Sigmoid colon (tissue), 7 donors: ENCODE results near the gene FLNC. TPM values are rescaled to one million over a fixed set of nuclear protein-coding genes. Genes with fewer than 3 reads are reported as not detected.

Source experiments
- DNase-seq: peaks from one replicate; pipeline ENCODE4 v3.0.0-alpha.2; 2019
- H3K27ac ChIP-seq, 4 donors: fragments of 200-600 bp; sonication (generic); one replicate each; pipeline ENCODE4 v1.5.1; 2016 to 2019; ENCODE audit warnings: mild to moderate bottlenecking in 1 of 4
- H3K27me3 ChIP-seq, 3 donors: fragments of 200-600 bp; sonication (generic); one replicate each; pipeline ENCODE4 v1.5.1; 2019; ENCODE audit warnings: mild to moderate bottlenecking in 1 of 3
- H3K36me3 ChIP-seq, 4 donors: fragments of 200-600 bp; sonication (generic); one replicate each; pipeline ENCODE4 v1.5.1; 2016 to 2019
- H3K4me1 ChIP-seq, 4 donors: fragments of 200-600 bp; sonication (generic); one replicate each; pipeline ENCODE4 v1.5.1; 2017 to 2019
- H3K4me3 ChIP-seq, 4 donors: fragments of 200-600 bp; sonication (generic); one replicate each; pipeline ENCODE4 v1.5.1; 2017 to 2019; ENCODE audit warnings: mild to moderate bottlenecking in 2 of 4, moderate library complexity in 1 of 4
- H3K9me3 ChIP-seq, 4 donors: fragments of 200-600 bp in 3 of 4; sonication (generic) in 3 of 4; one replicate each; pipeline versions ENCODE4 v1.5.1 to v1.6.1; 2013 to 2019
- CTCF ChIP-seq, 4 experiments: fragments of 450-650 bp in 3 of 4; fragments of 200-600 bp in 1 of 4; IDR thresholded peaks; one replicate each; pipeline ENCODE4 v1.5.1; 2016 to 2019; ENCODE audit warnings: antibody characterized with exemption in 4 of 4, mild to moderate bottlenecking in 3 of 4, moderate library complexity in 2 of 4
- EP300 ChIP-seq, 4 donors: sonication (generic); formaldehyde crosslinking; IDR thresholded peaks; one replicate each; pipeline ENCODE4 v1.6.1; 2017; ENCODE audit warnings: antibody characterized with exemption in 4 of 4
- POLR2A ChIP-seq, 2 donors: fragments of 450-650 bp; IDR thresholded peaks; one replicate each; pipeline ENCODE4 v1.6.1; 2016; ENCODE audit warnings: antibody characterized with exemption in 2 of 2, mild to moderate bottlenecking in 2 of 2, moderate library complexity in 2 of 2
- POLR2AphosphoS5 ChIP-seq, 4 donors: sonication (generic); formaldehyde crosslinking; IDR thresholded peaks; one replicate each; pipeline ENCODE4 v1.6.1; 2017; ENCODE audit warnings: antibody characterized with exemption in 4 of 4
- WGBS, 2 donors: extraction: QIAGEN DNeasy Blood & Tissue Kit; methylation state at CpG; one replicate each; pipeline ENCODE4 v1.1.7; 2013; 5-methylcytosine and 5-hydroxymethylcytosine counted together
- intact Hi-C: fragments of 100-400 bp; cut with DNase I; formaldehyde crosslinking; loops from one replicate; pipeline ENCODE4 v1.15.1; 2023
- polyA plus RNA-seq, 3 donors: library from polyadenylated mRNA; stranded (reverse); fragments of 200-250 nt; gene quantifications; one replicate each; pipeline ENCODE4 v1.2.3, GENCODE V29; 2013
- total RNA-seq, 4 donors: library from RNA; depleted of rRNA; stranded (reverse); fragments of >200 nt; gene quantifications; one replicate each; pipeline ENCODE4 v1.1.0, GENCODE V29; 2016
- donor health status: healthy with polysubstance abuse.
- donor health status: Bipolar disorder and iron deficiency.
- donor health status: healthy.

FLNC gene
- total and polyA plus RNA-seq, 7 donors: 0.69 to 489 (median 95.3) TPM

DNA sequence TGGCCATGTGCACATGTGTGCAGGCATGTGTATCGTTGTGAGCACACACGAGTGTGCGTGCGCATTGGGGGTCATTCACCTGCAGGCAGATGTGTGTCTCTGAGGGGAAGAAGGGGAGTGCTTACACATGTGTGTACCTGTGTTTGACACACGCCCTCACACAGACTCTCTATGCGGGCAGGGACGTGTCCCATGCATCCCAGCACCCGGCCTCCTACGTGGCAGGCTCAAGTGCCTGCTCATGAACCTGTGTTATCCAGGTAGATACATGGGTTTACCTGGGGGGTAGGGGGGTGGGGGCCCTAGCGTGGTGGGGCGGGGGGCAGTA is 61.7 kb downstream of the FLNC start:
- Histone ChIP-seq H3K9me3 (no peaks in the 10 kb centered on the region), H3K36me3 (no peaks in the 10 kb centered on the region), H3K4me3 (no peak overlapping the region), H3K4me1 (peaks cover 0 to 10% (median 6%) of the 10 kb centered on the region in 4 donors), H3K27ac (no peak overlapping the region), H3K27me3 (peaks cover 12 to 33% (median 19%) of the 10 kb centered on the region in 3 donors)
- WGBS, 2 donors: 63 to 87% methylated on average over 11 of the region's 11 CpGs
- intact Hi-C loops: no loop called here
- TF ChIP-seq CTCF (IDR thresholded peaks at IDR 0.05) (no peak), POLR2A (IDR thresholded peaks at IDR 0.05) (no peak), POLR2AphosphoS5 (IDR thresholded peaks at IDR 0.05) (no peak), EP300 (IDR thresholded peaks at IDR 0.05) (no peak)
- DNase-seq: peak; percentile 53

- H3K9me3 ChIP-seq: no peaks in the 10 kb centered on the region
- WGBS, 2 donors: 35 to 83% methylated on average over 13 of the region's 13 CpGs
- intact Hi-C loops: no loop called here
These were observed 62.5 kb downstream of the FLNC start for GRCh38 chr7:128892521-128893250.

DNA sequence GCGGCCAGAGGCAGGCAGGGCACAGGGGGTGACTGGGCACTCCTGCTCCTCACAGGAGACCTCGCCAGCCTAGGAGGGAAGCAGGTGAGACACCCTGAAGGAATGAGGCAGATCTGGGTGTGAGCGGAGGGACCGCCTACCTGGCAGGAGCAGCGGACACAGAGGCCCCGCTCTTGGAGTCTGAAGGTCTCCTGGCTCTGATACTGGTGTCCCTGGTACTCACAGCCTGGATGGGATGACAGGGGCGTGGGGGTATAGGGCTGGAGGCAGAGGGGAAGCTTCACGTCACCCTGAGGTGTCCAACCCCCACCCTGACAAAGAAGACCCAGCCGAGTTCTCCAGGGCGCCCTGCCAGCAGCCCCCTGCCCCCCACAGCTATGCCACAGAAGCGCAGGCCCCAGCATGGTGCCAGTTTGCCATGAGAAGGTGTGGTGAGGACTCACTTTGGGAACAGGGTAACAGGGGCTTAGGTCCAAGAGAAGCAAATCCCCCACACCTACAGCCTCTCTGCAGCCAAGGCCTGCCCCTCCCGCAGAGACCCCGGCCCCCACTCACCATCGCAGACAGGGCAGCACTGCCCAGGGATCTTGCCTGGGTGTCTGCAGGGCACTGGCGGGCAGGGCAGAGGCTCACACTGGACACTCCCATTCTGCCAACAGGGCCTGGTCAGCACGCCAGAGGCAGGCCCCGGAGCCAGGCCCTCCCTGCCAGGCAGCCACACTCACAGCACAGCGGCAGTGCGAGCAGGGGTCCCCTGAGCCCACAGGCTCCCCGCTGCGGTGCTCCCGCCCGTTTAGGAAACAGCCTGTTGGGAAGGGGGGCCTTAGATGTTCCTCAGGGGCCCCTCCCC is 63.3 kb downstream of the FLNC start:
- Histone ChIP-seq H3K27me3 (peaks cover 12 to 31% (median 19%) of the 10 kb centered on the region in 3 donors), H3K27ac (no peak overlapping the region), H3K4me3 (no peak overlapping the region), H3K36me3 (no peaks in the 10 kb centered on the region), H3K4me1 (peaks cover 0 to 10% (median 6%) of the 10 kb centered on the region in 4 donors), H3K9me3 (no peaks in the 10 kb centered on the region)
- peak; percentile 57 for DNase-seq
- no peak for TF ChIP-seq POLR2AphosphoS5 (IDR thresholded peaks at IDR 0.05)
- TF ChIP-seq POLR2A (IDR thresholded peaks at IDR 0.05): no peak
- TF ChIP-seq CTCF (IDR thresholded peaks at IDR 0.05): no peak
- no peak for TF ChIP-seq EP300 (IDR thresholded peaks at IDR 0.05)
- WGBS, 2 donors: 66 to 87% methylated on average over 23 of the region's 23 CpGs
- intact Hi-C loops: no loop called here

More at GRCh38 chr7:128892521-128893250, 62.5 kb downstream of the FLNC start:
- peaks cover 12 to 33% (median 19%) of the 10 kb centered on the region in 3 donors for H3K27me3 ChIP-seq
- peak; percentile 56 for DNase-seq
- peaks cover 0 to 10% (median 6%) of the 10 kb centered on the region in 4 donors for H3K4me1 ChIP-seq
- TF ChIP-seq POLR2A (IDR thresholded peaks at IDR 0.05) (no peak), EP300 (IDR thresholded peaks at IDR 0.05) (no peak)
- H3K4me3 ChIP-seq: no peak overlapping the region
- H3K36me3 ChIP-seq: no peaks in the 10 kb centered on the region
- H3K27ac ChIP-seq: no peak overlapping the region

DNA sequence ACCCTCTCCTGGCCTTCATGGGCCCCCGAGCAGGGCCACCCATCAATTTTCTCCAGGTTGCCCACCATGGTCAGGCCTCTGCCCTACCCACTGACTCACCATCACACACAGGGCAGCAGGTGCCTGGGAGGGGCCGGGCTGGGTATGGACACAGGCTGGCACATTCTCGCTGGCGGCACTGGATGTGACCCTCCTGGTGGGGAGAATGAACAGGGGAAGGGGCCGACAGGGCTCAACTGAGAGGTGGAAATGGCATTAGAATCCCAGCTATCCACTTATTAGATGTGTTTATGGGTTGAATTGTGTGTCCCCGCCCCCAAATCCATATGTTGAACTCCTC is 63.9 kb downstream of the FLNC start:
- Histone ChIP-seq H3K9me3 (no peaks in the 10 kb centered on the region), H3K4me1 (peaks cover 0 to 10% (median 6%) of the 10 kb centered on the region in 4 donors), H3K27ac (no peak overlapping the region), H3K4me3 (no peak overlapping the region), H3K36me3 (no peaks in the 10 kb centered on the region), H3K27me3 (peaks cover 12 to 25% (median 19%) of the 10 kb centered on the region in 3 donors)
- intact Hi-C loops: no loop called here
- no peak for DNase-seq
- TF ChIP-seq POLR2A (IDR thresholded peaks at IDR 0.05) (no peak), CTCF (IDR thresholded peaks at IDR 0.05) (no peak), EP300 (IDR thresholded peaks at IDR 0.05) (no peak), POLR2AphosphoS5 (IDR thresholded peaks at IDR 0.05) (no peak)
- WGBS, 2 donors: 95 to 97% methylated on average over 6 of the region's 6 CpGs

DNA sequence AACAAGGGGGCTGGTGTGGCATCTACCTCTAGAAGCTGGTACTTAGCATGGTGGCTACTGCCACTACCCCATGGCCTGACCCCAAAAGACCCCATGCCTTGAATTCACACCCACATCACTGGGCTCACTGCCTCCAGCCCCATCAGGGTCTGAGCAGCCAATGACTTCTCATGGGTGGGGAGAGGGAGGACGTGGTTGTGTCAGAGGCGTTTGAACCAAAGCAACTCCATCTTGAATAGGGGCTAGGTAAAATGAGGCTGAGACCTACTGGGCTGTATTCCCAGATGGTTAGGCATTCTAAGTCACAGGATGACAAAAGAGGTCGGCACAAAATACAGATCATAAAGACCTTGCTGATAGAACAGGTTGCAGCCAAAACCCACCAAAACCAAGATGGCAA is 65.1 kb downstream of the FLNC start:
- Histone ChIP-seq H3K36me3 (no peaks in the 10 kb centered on the region), H3K27ac (no peak overlapping the region), H3K4me3 (no peak overlapping the region), H3K27me3 (peaks cover 12 to 20% (median 15%) of the 10 kb centered on the region in 3 donors), H3K9me3 (no peaks in the 10 kb centered on the region), H3K4me1 (peaks cover 0 to 10% (median 6%) of the 10 kb centered on the region in 4 donors)
- intact Hi-C loops: no loop called here
- DNase-seq: no peak
- WGBS, 2 donors: 81 to 86% methylated on average over 3 of the region's 3 CpGs
- TF ChIP-seq POLR2AphosphoS5 (IDR thresholded peaks at IDR 0.05) (no peak), EP300 (IDR thresholded peaks at IDR 0.05) (no peak), POLR2A (IDR thresholded peaks at IDR 0.05) (no peak), CTCF (IDR thresholded peaks at IDR 0.05) (no peak)
